ENCODE data around the gene COL18A1.
"Not testable (repeated sequence)": the region's sequence is repeated elsewhere in the genome, so short reads cannot be mapped to it uniquely, and the experiment has no call there.

COL18A1 gene

DNA sequence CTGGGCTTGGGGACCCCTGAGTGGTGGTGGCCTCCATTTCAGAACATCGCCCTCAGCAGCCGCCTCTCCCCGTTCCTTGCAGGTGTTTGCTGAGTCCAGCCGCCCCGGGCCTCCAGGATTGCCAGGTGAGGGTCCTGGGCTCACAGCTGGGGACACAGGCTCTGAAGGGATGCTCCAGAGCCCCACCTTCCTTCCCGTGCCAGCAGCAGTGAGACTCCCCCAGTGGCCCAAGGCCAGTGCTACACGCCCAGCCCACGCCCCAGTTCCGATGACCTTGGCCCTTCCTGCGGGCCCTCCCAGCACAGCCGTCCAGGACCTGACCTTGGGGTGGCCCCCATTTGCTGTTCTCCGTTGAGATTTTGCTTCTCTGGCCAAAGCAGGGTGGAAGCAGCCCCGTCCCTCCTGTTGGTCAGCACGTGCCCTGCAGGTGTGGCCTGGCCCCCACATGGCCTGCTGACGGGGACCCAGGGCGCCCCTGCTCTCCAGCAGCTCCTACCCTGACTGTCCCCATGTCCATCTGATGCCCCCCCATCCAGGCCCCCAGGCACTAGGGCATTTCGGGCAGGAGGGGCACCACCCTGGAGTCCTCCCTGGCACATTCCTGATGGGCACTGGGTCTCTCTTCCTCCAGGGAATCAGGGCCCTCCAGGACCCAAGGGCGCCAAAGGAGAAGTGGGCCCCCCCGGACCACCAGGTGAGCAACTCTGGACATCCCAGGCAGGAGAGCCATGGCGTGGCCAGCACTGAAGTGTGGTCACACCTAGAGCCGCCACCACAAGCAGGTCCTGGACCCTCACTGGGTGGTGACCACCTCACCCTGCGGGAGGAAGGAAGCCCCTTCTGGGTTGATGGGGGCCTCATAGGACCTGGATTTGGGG, 92.2 kb downstream of the COL18A1 start:
- DNase-seq = no peak

DNA sequence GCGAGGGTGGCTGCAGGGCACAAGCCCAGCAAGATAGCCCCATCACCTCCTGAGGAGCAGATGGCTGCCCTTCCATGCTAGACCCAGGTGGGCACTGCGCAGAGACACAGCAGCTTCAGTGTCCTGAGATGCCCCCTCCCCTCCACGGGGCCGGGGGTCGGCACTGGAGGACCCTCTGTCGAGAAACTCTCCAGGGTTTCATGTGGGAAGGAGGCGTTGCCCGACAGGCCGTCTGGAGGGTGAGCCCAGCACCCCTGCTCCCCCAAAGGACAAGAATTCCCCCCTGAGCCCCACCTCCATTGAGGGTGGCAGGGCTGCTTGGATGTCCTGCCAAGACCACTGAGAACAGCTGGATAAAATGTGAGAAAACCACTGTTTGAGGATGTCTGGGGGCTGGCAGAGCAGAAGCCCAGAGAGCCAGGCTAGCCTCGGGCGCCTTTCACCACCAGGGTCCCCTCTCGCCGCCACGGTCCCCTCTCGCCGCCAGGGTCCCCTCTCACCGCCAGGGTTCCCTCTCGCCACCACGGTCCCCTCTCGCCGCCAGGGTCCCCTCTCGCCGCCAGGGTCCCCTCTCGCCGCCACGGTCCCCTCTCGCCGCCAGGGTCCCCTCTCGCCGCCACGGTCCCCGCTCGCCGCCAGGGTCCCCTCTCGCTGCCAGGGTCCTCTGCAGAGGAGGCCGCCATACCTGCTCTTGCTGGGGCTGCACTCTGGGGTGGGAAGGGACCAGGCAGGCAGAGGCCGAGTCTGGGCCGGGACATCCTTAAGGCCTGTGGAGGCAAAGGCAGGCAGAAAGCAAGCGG, 93.1 kb downstream of the COL18A1 start:
- no peak for DNase-seq

DNA sequence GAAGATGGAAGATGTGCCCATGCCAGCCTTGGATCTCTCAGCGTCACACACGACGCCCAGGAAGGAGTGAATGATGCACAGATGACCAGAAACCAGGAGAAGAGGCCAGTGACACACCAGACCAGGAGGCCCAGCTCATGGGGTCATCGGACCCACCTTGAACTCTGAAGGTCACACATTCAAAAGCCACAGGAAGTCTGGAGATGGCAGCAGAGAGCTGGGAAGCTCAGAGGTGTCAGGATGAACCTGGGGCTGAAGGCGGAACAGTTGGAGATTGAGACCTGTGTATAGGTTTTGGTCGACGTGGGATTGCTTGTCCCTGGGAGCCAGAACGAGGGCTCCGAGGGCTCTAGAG, 93.7 kb downstream of the COL18A1 start:
- no peak for DNase-seq

DNA sequence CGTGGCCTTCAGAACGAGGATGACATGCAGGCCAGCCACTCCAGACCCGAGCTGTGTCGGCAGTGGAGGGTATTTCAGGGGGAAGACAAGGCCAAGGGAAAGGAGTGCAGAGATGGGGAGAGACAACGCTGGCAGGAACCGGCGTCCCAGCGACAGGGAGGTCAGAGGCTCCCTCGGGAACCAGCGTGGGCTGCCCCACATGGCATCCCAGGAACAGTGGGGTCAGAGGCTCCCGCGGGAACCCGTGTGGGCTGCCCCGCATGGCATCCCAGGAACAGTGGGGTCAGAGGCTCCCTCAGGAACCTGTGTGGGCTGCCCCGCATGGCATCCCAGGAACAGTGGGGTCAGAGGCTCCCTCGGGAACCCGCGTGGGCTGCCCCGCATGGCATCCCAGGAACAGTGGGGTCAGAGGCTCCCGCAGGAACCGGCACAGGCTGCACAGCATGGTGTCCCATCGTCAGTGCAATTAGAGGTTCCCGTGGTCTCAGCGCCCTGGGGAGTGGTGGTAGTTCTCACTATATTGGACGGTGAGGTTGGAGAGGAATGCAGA, 94.3 kb downstream of the COL18A1 start:
- DNase-seq = no peak

DNA sequence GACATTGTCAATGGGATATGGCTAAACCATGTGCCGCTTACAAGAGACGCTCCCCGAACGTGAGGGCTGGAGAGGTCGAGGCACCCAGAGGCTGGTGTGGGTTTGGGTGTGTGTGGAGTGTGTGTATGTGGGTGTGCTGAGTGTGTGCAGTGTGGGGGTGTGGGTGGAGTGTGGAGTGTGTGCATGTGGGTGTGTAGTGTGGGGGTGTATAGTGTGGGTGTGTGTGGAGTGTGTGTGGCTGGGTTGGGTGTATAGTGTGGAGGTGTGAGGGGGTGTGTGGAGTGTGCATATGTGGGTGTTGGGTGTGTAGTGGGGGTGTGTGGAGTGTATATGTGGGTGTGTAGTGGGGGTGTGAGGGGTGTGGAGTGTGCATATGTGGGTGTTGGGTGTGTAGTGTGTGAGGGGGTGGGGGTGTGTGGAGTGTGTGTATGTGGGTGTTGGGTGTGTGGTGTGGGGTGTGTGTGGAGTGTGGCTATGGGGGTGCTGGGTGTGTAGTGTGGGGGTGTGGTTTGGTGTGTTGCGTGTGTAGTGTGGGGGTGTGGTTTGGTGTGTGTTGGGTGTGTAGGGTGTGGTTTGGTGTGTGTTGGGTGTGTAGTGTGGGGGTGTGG, 95.1 kb downstream of the COL18A1 start:
- DNase-seq = peak; percentile 45

DNA sequence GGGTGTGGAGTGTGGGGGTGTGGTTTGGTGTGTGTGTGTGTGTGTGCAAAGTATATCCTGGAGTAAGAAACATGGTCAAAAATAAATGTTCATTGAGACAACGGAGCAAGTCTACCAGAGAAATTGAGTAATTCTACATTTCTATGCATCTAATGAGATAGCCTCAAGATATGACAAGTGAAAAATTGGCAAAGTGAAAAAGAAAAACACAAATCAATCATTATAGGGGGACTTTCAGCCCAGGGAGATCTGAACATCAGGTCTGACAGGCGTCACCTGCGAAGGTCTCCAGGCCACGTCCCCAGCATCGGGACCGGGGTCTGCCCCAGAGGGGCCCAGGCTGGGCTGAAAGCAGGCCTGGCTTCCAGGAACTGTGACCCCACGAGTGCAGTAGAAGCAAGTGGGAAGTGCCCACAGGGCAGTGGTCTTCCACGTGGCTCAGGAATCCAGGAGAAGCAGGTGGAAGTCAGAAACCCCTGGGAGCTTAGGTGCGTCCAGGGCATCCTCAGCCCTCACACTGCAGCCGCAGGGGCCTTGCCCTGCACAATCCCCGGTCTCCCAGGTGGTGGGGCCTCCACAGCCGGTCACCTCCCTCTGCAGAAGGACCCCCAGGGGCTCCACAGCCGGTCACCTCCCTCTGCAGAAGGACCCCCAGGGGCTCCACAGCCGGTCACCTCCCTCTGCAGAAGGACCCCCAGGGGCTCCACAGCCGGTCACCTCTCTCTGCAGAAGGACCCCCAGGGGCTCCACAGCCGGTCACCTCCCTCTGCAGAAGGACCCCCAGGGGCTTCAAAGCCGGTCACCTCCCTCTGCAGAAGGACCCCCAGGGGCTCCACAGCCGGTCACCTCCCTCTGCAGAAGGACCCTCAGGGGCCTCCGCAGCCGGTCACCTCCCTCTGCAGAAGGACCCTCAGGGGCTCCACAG, 96.4 kb downstream of the COL18A1 start:
- peak; percentile 40 for DNase-seq

DNA sequence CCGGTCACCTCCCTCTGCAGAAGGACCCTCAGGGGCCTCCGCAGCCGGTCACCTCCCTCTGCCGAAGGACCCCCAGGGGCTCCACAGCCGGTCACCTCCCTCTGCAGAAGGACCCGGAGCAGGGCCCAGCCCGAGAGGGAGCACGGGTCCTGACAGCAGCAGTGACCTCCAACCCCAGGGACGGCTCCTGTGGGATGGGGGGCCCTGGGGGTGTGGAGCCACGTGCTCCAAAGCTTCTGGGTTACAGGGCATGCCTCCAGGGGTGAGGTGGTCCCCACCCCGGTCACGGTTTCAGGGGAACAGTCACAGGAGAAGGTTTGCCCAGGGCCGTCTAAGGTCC, 97.0 kb downstream of the COL18A1 start:
- peak; percentile 41 for DNase-seq

DNA sequence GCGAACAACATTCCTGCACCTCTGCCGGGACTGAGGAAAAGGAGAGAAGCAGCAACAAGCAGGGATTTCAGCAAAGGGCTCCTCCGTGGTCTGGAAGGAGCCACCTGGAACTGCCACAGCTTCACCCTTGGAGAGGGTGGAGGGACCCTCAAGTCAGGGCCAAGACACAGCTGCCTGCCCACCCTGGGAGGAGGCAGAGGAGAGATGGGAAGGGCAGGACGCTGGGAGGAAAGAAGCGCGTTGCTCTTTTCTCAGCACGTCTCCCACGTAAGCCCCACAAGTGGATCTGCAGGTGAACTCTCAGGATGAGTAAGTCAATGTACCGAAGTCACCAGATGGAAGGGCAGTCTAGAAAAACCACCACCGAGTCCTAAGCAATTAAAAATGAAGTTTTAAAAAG, 97.6 kb downstream of the COL18A1 start:
- DNase-seq = peak; percentile 32

DNA sequence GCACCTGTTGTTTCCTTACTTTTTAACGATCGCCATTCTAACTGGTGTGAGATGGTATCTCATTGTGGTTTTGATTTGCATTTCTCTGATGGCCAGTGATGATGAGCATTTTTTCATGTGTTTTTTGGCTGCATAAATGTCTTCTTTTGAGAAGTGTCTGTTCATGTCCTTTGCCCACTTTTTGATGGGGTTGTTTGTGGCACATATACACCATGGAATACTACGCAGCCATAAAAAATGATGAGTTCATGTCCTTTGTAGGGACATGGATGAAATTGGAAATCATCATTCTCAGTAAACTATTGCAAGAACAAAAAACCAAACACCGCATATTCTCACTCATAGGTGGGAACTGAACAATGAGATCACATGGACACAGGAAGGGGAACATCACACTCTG, 98.3 kb downstream of the COL18A1 start:
- DNase-seq = not testable (repeated sequence)

DNA sequence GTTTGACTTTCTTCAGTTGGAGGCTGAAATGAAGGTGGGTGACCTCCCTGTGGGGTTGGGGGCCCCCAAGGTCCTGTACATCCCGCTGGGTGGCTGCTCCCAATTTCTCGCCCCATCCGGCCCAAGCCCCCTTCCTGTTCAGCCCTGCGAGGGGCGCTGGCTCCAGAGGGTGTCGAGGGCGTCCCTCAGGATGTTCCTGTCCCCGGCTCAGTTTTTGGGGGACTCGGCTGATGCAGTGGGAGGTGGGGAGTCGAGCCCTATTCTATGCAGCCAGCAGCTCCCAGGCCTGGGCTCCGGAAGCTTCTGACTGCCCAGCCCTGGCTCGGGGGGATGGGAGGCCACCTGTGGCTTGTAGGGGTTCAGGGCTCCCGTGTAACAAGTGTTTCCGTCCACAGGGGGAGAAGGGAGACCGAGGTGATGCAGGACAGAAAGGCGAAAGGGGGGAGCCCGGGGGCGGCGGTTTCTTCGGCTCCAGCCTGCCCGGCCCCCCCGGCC, 99.1 kb downstream of the COL18A1 start:
- peak; percentile 44 for DNase-seq

DNA sequence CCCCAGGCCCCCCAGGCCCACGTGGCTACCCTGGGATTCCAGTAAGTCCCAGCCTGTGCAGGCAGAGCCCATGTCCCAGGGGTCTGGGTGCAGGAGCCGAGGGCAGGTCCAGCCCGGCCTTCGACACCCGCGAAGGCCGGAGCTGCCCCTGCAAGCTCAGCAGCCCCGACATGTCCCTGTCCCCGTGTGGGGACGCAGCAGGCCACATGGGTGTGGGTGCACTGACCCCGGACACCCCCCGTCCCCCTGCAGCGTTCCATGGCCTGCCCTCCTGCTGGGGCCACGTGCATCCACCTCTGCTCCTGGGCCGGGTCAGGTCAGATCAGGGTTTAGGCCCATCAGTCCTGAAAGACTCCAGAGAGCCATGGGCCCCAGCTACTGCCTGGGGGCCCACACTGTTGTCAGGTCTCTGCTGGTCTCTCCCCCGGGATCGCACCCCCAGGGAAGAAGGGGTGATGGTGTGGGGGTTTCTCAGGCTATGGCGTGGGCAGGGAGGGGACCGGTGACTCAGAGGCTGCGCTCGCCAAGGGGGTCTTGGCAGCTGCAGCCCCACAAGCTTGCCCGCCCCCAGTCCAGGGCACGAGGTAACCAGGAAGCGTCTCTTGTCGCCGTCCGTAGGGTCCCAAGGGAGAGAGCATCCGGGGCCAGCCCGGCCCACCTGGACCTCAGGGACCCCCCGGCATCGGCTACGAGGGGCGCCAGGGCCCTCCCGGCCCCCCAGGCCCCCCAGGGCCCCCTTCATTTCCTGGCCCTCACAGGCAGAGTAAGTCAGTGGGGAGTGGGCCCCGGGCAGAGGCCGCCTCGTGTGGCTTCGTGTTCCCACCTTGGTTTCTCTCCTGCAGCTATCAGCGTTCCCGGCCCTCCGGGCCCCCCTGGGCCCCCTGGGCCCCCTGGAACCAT, 99.8 kb downstream of the COL18A1 start:
- peak; percentile 46 for DNase-seq

DNA sequence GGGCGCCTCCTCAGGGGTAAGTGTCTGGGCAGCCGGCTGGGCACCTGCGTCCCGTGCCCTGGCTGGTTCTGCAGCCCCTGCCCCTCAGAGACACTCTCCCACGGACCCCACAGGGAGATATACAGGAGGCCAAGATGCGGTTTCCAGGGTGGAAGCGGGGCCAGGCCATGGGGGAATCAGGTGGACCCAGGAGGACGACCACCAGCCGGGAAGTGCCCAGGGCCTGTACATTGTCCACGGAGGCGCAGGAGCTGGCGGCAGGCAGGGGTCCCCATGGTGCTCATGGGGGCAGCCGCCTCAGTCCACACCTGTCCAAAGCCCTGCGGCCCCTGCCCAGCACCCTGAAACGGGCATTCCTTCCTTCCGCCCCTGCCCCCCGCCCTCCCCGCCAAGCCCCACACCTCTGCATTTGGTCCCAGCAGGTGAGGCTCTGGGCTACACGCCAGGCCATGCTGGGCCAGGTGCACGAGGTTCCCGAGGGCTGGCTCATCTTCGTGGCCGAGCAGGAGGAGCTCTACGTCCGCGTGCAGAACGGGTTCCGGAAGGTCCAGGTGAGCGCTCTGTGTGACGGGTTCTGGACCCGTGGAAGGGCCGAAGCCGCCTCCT, 100.6 kb downstream of the COL18A1 start:
- DNase-seq = peak; percentile 45

DNA sequence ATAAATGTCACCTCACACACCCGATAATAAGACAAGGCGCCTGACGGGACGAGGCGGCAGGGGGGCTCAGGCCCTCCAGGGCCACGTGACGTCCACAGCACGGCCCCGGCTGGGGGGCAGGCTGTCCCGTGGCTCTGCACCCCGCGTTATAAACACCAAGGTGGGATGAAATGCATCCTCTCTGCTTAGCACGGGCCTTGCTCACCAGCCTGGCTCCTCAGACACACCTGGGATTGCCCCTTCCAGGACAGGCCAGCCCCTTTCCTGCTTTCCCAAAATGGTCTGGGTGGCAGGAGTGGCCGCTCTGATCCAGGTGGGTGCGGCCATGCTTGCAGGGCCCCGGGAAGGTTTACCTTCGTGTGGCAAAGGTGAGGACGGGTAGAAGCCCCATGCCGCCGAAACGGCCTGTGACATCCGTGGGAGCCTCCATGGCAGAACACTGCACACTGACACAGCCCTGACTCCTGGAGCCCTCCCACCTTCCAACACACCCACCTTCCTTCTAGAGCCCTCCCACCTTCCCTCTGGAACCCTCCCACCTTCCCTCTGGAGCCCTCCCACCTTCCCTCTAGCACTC, 101.4 kb downstream of the COL18A1 start:
- DNase-seq = no peak

DNA sequence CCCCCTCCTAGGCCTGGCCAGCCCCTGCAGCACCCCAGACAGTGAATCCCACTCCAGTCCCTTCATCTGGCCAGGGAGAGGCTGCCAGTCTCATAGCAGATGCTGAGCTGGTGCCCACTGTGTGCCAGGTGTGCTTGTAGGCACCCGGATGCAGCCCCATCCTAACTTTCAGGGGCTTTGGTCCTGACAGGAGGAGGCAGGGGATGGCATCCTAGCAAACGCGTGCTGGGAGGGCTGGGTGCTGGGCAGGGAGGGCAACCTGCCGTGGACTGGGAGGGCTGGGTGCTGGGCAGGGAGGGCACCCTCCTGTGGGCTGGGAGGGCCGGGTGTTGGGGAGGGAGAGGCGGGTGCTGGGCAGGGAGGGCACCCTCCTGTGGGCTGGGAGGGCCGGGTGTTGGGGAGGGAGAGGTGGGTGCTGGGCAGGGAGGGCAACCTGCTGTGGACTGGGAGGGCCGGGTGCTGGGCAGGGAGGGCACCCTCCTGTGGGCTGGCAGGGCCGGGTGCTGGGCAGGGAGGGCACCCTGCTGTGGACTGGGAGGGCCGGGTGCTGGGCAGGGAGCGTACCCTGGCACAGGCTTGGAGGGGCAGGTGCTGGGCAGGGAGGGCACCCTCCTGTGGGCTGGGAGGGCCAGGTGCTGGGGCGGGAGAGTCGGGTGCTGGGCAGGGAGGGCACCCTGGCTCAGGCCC, 102.0 kb downstream of the COL18A1 start:
- peak; percentile 41 for DNase-seq

DNA sequence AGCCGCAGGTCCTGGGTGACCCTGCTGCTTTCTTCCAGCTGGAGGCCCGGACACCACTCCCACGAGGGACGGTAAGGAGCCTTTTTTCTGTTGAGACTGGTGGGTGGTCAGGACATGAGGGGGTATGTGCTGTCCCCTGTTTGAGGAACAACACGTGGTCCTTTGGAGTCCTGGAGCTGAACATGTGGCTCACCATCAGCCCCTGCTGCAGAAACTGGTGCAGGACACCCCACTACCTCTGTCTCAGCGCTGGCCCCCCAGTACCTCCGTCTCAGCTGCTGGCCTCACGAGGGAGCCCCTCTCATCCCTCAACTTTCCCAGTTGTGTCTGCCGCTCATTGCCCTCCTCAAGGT, 102.5 kb downstream of the COL18A1 start:
- no peak for DNase-seq

DNA sequence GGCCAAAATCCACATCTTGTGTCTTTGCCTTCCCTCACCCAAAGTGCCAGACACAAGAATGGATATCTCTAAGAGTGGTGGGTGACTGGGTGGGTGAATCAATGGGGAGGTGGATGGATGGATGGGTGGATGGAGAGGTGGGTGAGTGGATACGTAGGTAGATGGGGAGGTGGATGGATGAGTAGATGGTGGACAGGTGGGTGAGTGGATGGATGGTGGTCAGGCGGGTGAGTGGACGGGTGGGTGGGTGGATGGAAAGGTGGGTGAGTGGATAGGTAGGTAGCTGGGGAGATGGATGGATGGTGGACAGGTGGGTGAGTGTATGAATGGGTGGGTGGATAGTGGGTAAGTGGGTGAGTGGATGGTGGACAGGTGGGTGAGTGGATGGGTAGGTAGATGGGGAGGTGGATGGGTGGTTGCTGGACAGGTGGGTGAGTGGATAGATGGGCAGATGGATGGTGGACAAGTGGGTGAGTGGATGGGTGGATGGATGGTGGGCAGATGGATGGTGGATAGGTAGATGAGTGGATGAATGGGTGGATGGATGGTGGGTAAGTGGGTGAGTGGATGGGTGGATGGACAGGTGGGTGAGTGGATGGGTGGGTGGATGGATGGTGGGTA, 103.0 kb downstream of the COL18A1 start:
- DNase-seq = peak; percentile 33

DNA sequence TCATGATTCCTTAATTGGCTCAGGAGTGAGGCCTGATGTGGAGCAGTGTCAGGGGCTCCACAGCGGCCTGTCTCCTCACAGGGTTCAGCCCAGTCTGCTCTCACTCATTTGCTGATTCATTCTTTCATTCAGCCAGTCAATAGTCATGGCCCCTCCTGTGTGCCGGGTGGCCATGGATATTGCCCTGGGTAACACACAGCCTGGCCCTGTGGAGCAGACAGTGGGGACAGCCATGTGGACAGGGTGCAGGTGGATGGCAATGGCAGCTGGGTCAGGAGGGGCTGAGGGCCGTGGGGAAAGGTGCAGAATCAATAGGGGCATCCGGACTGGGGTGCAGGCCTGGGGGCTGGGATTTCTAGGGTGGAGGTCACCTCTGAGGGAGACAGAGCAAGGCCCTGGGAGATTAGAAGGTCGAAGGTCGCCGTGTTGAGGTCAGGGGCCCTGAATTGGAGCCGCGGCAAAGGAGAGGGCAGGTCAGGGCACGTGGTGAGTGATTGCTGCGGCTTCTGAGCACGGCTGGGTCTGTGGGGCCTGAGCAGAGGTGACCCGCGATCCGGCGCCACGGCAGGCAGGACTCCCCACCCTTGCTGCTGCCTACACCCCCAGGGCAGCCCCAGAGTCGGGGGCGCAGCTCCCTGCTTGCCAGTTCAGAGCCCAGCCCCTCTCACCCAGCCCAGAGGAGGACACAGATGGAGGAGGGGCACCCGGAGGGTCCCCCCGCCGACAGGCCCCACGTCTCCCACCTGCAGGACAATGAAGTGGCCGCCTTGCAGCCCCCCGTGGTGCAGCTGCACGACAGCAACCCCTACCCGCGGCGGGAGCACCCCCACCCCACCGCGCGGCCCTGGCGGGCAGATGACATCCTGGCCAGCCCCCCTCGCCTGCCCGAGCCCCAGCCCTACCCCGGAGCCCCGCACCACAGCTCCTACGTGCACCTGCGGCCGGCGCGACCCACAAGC, 103.9 kb downstream of the COL18A1 start:
- no peak for DNase-seq
